Memory B cell (primary cell): Measurements from ENCODE around the gene SLC13A4.
A peak's percentile ranks its signal among the peaks of the same experiment; 100 is the strongest.
"Not testable (repeated sequence)": the region's sequence is repeated elsewhere in the genome, so short reads cannot be mapped to it uniquely, and the experiment has no call there.

Experiments used
- ATAC-seq: fragments of 150-1000 bp; cut with Tn5 transposase; 2 replicates; pipeline ENCODE4 v1.10.0; 2021; ENCODE audit warnings: low read depth, mild to moderate bottlenecking, moderate library complexity
- DNase-seq, 2 donors: peaks; one replicate each; pipeline ENCODE4 v3.0.0; 2022; ENCODE audit warnings: low spot score in 2 of 2
- H3K27ac Mint-ChIP-seq: one replicate; pipeline ENCODE4 v1.8.0; 2022; ENCODE audit warnings: mild to moderate bottlenecking, moderate library complexity, mixed read lengths
- H3K27me3 Mint-ChIP-seq: one replicate; pipeline ENCODE4 v1.8.0; 2022; ENCODE audit warnings: mixed read lengths
- H3K36me3 Mint-ChIP-seq: one replicate; pipeline ENCODE4 v1.8.0; 2022; ENCODE audit warnings: mild to moderate bottlenecking, mixed read lengths
- H3K4me1 Mint-ChIP-seq: one replicate; pipeline ENCODE4 v1.8.0; 2022; ENCODE audit warnings: mixed read lengths
- H3K4me3 Mint-ChIP-seq: one replicate; pipeline ENCODE4 v1.8.0; 2022; ENCODE audit warnings: mild to moderate bottlenecking, moderate library complexity, mixed read lengths
- H3K9me3 Mint-ChIP-seq: one replicate; pipeline ENCODE4 v1.8.0; 2022; ENCODE audit warnings: mixed read lengths

SLC13A4 gene

GRCh38 chr7:135707570-135707966, 20.4 kb downstream of the SLC13A4 start:
- no peak overlapping the region for H3K27ac Mint-ChIP-seq
- DNase-seq, result no peak
- ATAC-seq, result no peak
- no peaks in the 10 kb centered on the region for H3K4me1 Mint-ChIP-seq
- no peaks in the 10 kb centered on the region for H3K36me3 Mint-ChIP-seq
- no peaks in the 10 kb centered on the region for H3K27me3 Mint-ChIP-seq
- no peak overlapping the region for H3K4me3 Mint-ChIP-seq
- H3K9me3 Mint-ChIP-seq, result no peaks in the 10 kb centered on the region

- Mint-ChIP-seq H3K27ac (no peak overlapping the region), H3K4me1 (no peaks in the 10 kb centered on the region), H3K4me3 (no peak overlapping the region), H3K9me3 (no peaks in the 10 kb centered on the region), H3K27me3 (no peaks in the 10 kb centered on the region), H3K36me3 (no peaks in the 10 kb centered on the region)
- DNase-seq, result no peak
- ATAC-seq, result no peak
These were observed 21.0 kb downstream of the SLC13A4 start for GRCh38 chr7:135706858-135707569.

- no peak for ATAC-seq
- Mint-ChIP-seq H3K27me3 (no peaks in the 10 kb centered on the region), H3K4me1 (no peaks in the 10 kb centered on the region), H3K4me3 (no peak overlapping the region), H3K27ac (no peak overlapping the region), H3K9me3 (no peaks in the 10 kb centered on the region), H3K36me3 (no peaks in the 10 kb centered on the region)
- DNase-seq, result no peak
These were observed 21.8 kb downstream of the SLC13A4 start for GRCh38 chr7:135706038-135706742.

- ATAC-seq (no peak), DNase-seq (no peak)
- Mint-ChIP-seq H3K4me3 (no peak overlapping the region), H3K36me3 (peaks cover 2% of the 10 kb centered on the region), H3K27ac (no peak overlapping the region), H3K9me3 (no peaks in the 10 kb centered on the region), H3K27me3 (no peaks in the 10 kb centered on the region), H3K4me1 (no peaks in the 10 kb centered on the region)
These were observed 23.3 kb downstream of the SLC13A4 start for GRCh38 chr7:135704698-135705097.

- ATAC-seq (no peak), DNase-seq (no peak)
- H3K4me3 Mint-ChIP-seq, result no peak overlapping the region
- H3K9me3 Mint-ChIP-seq, result no peaks in the 10 kb centered on the region
- no peak overlapping the region for H3K27ac Mint-ChIP-seq
- peaks cover 4% of the 10 kb centered on the region for H3K36me3 Mint-ChIP-seq
- no peaks in the 10 kb centered on the region for H3K27me3 Mint-ChIP-seq
- no peaks in the 10 kb centered on the region for H3K4me1 Mint-ChIP-seq
These were observed 23.9 kb downstream of the SLC13A4 start for GRCh38 chr7:135704074-135704473.

GRCh38 chr7:135697276-135698049, 30.5 kb downstream of the SLC13A4 start:
- H3K4me3 Mint-ChIP-seq, result no peak overlapping the region
- ATAC-seq, result no peak
- no peaks in the 10 kb centered on the region for H3K27me3 Mint-ChIP-seq
- DNase-seq, result no peak
- no peaks in the 10 kb centered on the region for H3K9me3 Mint-ChIP-seq
- H3K27ac Mint-ChIP-seq, result no peak overlapping the region
- H3K36me3 Mint-ChIP-seq, result peaks cover 10% of the 10 kb centered on the region
- H3K4me1 Mint-ChIP-seq, result no peaks in the 10 kb centered on the region

GRCh38 chr7:135693558-135693957, 34.4 kb downstream of the SLC13A4 start:
- Mint-ChIP-seq H3K36me3 (peaks cover 7% of the 10 kb centered on the region), H3K27ac (no peak overlapping the region)

GRCh38 chr7:135692606-135693005, 35.4 kb downstream of the SLC13A4 start:
- not testable (repeated sequence) for H3K36me3 Mint-ChIP-seq, H3K4me1 Mint-ChIP-seq, H3K9me3 Mint-ChIP-seq, DNase-seq, H3K4me3 Mint-ChIP-seq, H3K27ac Mint-ChIP-seq, H3K27me3 Mint-ChIP-seq, ATAC-seq

More at GRCh38 chr7:135693558-135693957, 34.4 kb downstream of the SLC13A4 start:
- Mint-ChIP-seq H3K4me1 (no peaks in the 10 kb centered on the region), H3K4me3 (no peak overlapping the region), H3K9me3 (no peaks in the 10 kb centered on the region), H3K27me3 (no peaks in the 10 kb centered on the region)
- DNase-seq (no peak), ATAC-seq (no peak)

- H3K27me3 Mint-ChIP-seq, result no peaks in the 10 kb centered on the region
- peaks cover 7% of the 10 kb centered on the region for H3K36me3 Mint-ChIP-seq
- H3K4me3 Mint-ChIP-seq, result no peak overlapping the region
- no peak overlapping the region for H3K27ac Mint-ChIP-seq
- H3K4me1 Mint-ChIP-seq, result no peaks in the 10 kb centered on the region
- ATAC-seq (no peak), DNase-seq (no peak)
- H3K9me3 Mint-ChIP-seq, result no peaks in the 10 kb centered on the region
These were observed 35.9 kb downstream of the SLC13A4 start for GRCh38 chr7:135692055-135692454.

- Mint-ChIP-seq H3K36me3 (peaks cover 6% of the 10 kb centered on the region), H3K4me3 (no peak overlapping the region), H3K4me1 (no peaks in the 10 kb centered on the region), H3K27me3 (no peaks in the 10 kb centered on the region), H3K9me3 (no peaks in the 10 kb centered on the region), H3K27ac (no peak overlapping the region)
- no peak for DNase-seq
- no peak for ATAC-seq
These were observed 37.4 kb downstream of the SLC13A4 start for GRCh38 chr7:135690566-135690965.

GRCh38 chr7:135687466-135687865, 40.5 kb downstream of the SLC13A4 start:
- ATAC-seq, result no peak
- Mint-ChIP-seq H3K4me1 (peaks cover 2% of the 10 kb centered on the region), H3K27ac (no peak overlapping the region)

GRCh38 chr7:135685306-135686084, 42.5 kb downstream of the SLC13A4 start:
- no peaks in the 10 kb centered on the region for H3K9me3 Mint-ChIP-seq
- H3K4me3 Mint-ChIP-seq, result no peak overlapping the region
- H3K27ac Mint-ChIP-seq, result peak overlapping the region; percentile 10
- peaks cover 5% of the 10 kb centered on the region for H3K4me1 Mint-ChIP-seq
- no peak for ATAC-seq
- DNase-seq, result no peak
- H3K36me3 Mint-ChIP-seq, result peaks cover 5% of the 10 kb centered on the region
- no peaks in the 10 kb centered on the region for H3K27me3 Mint-ChIP-seq

More at GRCh38 chr7:135687466-135687865, 40.5 kb downstream of the SLC13A4 start:
- DNase-seq, result no peak
- H3K9me3 Mint-ChIP-seq, result no peaks in the 10 kb centered on the region
- H3K36me3 Mint-ChIP-seq, result peaks cover 3% of the 10 kb centered on the region
- no peaks in the 10 kb centered on the region for H3K27me3 Mint-ChIP-seq
- no peak overlapping the region for H3K4me3 Mint-ChIP-seq

GRCh38 chr7:135684699-135685098, 43.3 kb downstream of the SLC13A4 start:
- no peak for DNase-seq
- H3K4me3 Mint-ChIP-seq, result no peak overlapping the region
- H3K4me1 Mint-ChIP-seq, result peaks cover 5% of the 10 kb centered on the region
- H3K36me3 Mint-ChIP-seq, result peaks cover 5% of the 10 kb centered on the region
- ATAC-seq, result no peak
- no peaks in the 10 kb centered on the region for H3K27me3 Mint-ChIP-seq
- no peak overlapping the region for H3K27ac Mint-ChIP-seq
- H3K9me3 Mint-ChIP-seq, result no peaks in the 10 kb centered on the region
